ENCODE data around the gene ADAM33. TPM values are rescaled to one million over a fixed set of nuclear protein-coding genes. Genes with fewer than 3 reads are reported as not detected.

Gene ADAM33, protein sequence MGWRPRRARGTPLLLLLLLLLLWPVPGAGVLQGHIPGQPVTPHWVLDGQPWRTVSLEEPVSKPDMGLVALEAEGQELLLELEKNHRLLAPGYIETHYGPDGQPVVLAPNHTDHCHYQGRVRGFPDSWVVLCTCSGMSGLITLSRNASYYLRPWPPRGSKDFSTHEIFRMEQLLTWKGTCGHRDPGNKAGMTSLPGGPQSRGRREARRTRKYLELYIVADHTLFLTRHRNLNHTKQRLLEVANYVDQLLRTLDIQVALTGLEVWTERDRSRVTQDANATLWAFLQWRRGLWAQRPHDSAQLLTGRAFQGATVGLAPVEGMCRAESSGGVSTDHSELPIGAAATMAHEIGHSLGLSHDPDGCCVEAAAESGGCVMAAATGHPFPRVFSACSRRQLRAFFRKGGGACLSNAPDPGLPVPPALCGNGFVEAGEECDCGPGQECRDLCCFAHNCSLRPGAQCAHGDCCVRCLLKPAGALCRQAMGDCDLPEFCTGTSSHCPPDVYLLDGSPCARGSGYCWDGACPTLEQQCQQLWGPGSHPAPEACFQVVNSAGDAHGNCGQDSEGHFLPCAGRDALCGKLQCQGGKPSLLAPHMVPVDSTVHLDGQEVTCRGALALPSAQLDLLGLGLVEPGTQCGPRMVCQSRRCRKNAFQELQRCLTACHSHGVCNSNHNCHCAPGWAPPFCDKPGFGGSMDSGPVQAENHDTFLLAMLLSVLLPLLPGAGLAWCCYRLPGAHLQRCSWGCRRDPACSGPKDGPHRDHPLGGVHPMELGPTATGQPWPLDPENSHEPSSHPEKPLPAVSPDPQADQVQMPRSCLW
- total RNA-seq = 1 to 10 TPM; 6.7 to 8.1 TPM

DNA sequence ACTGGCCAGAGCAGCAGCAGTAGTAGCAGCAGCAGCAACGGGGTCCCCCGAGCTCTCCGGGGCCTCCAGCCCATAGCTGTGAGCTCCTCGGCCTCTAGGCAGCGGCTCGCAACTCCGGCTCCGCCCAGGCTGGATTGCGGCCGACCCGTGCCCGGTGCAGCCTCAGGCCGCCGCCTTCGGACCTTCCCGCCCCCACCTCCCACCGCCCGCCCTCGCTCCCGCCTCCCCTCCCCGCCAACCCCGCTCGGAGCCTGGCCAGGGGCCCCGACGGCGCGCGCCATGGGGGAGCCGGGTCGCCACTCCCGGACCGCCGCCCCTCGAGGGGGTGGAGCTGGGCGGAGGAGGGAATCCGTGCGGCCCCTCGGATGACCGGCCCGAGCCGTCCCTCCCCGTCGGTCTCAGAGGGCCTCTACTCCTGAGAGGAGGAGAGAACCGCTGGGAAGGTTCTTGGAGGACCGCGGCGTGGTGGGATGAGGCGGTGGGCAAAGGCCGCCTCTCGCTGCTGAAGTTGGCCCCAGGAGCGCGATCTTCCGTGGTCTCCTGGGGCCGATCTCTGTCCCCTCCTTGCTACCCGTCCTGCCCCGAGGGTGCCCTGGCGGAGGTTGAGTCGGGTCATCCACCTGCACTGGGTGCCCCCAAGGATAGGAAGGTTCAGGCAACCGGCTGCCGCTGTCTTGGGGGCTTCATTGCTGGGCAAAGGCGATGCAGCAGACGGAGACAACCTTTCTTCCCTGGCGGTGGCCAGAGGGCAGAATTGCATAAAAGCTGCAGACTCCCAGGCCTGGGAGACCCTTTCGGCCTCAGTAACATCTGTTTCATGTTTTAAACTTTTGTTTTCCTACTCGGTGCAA lies at the start of gene ADAM33:
Gene ADAM33, minus strand, starts transcription at position 80 of the 851 bp plus-strand sequence. Its CDS starts 6 bp downstream, at position 74.
- peak within 1 kb of the TSS; percentile 53 for H3K27ac ChIP-seq
- H3K9me3 ChIP-seq = no peaks in the 10 kb centered on the region
- intact Hi-C loops (cut with DNase I) = loop anchor here (10.0 kb wide), 1 partner anchor 403 kb away; no protein-coding TSS in a partner anchor
- no peaks in the 10 kb centered on the region for H3K36me3 ChIP-seq
- no peaks in the 10 kb centered on the region for H3K4me1 ChIP-seq
- peaks cover 20% of the 10 kb centered on the region for H3K27me3 ChIP-seq
- peak within 1 kb of the TSS; percentile 23 to 55 for H3K9ac ChIP-seq (ENCODE audit: low read depth in 2 of 2, low read length in 2 of 2)
- no peak for TF ChIP-seq CTCF (IDR thresholded peaks at IDR 0.05)
- peak within 1 kb of the TSS; percentile 35 for H3K4me3 ChIP-seq
- peak; percentile 36 for DNase-seq

DNA sequence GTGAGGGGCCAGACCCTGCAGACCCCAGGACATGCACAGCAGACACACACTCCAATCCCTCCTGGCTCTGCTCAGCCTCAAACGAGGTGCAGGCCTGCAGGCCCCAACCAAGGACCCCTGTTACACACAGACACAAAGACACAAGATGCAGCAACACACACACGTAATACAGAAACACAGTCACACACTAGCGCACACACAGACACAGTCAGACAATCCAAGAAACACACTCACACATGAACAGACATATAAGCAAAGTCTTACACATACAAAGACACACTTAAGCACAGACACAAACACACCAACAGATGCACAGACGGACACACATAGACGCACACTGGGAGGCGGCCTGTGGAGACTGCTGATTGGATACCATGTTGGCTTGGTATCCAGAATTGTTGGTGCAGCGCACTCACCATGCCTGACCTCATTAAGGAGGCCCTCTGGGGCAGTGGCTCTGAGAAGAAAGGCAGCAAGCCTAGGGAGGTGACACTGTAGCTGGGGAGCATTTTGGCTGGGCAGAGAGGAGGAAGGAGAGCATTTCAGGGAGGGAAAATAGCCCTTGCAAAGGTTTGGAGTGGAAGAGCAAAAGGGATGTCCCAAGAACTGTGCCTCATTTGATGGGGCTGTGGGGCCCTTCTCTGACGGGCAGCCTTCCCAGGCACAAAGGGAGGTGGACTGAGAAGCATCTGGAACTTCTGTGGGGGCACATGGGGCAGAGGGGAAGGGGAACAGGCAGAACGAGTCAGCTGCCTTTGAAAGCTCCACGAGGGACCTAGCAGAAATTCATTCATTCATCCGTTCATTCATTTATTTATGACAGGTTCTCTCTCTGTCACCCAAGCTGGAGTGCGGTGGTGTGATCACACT lies 49.2 kb upstream of the ADAM33 start:
- peaks cover 10% of the 10 kb centered on the region for H3K27me3 ChIP-seq
- H3K9me3 ChIP-seq = no peaks in the 10 kb centered on the region
- no peak overlapping the region for H3K9ac ChIP-seq (ENCODE audit: low read depth in 2 of 2, low read length in 2 of 2)
- H3K4me3 ChIP-seq = no peak overlapping the region
- no peaks in the 10 kb centered on the region for H3K36me3 ChIP-seq
- H3K27ac ChIP-seq = no peak overlapping the region
- peaks cover 6% of the 10 kb centered on the region for H3K4me1 ChIP-seq
- TF ChIP-seq CTCF (IDR thresholded peaks at IDR 0.05) = no peak
- intact Hi-C loops (cut with DNase I) = no loop called here
- DNase-seq = no peak

DNA sequence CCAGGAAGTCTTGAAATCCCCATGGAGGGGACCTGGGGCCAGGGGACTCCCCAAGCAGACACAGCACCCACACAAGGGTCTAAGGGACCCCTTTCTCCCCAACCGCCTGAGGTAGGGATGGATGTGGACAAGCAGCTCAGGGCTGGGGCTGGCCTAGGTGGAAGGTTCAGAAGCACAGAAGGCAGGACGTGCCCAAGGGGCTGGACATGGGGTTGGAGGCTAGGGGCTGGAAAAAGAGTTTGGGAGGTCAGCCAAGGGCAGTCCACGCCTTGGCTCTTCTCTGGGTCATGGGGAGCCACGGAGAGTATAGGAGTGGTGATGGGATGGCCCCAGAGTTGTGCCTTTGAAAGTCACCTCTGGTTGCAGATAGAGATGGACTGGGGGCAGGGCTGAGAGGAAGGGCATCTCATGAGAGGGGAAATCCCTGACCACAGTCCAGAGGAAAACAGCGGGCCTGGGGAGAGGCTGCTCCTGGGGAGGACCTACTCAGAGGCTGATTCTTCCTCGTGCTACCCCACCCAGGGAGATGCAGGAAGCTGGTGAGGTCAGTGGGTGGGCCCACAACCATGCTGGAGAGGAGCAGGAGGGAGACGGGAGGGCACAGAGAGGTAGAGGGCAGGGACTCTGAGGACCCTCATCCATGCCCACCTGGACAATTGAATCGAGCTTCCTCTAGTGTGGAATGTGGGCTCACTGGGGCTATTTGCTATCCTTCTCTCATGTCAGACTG lies 48.2 kb upstream of the ADAM33 start:
- Histone ChIP-seq H3K27ac (no peak overlapping the region), H3K4me1 (peaks cover 6% of the 10 kb centered on the region), H3K9me3 (no peaks in the 10 kb centered on the region), H3K27me3 (peaks cover 10% of the 10 kb centered on the region), H3K4me3 (no peak overlapping the region), H3K36me3 (no peaks in the 10 kb centered on the region), H3K9ac (ENCODE audit: low read depth in 2 of 2, low read length in 2 of 2) (no peak overlapping the region)
- intact Hi-C loops (cut with DNase I) = no loop called here
- no peak for TF ChIP-seq CTCF (IDR thresholded peaks at IDR 0.05)
- no peak for DNase-seq

DNA sequence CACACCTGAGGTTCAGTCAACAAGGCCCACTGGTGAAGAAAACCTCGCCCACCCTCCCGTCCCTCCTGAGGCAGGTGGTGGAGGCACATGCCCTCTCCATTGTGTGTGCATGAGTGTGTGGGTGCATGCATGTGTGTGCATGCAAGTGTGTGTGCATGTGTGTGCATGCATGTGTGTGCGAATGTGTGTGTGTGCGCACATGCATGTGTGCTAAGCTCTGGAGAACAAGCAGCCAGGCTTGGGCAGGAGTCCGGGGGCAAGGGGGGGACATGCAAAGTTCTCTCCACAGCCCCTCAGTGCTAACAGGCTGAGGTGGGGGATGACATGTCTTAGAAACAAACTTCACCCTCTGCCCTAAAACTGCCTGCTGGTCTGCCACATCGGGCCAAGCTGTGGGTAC lies 47.6 kb upstream of the ADAM33 start:
- peaks cover 10% of the 10 kb centered on the region for H3K27me3 ChIP-seq

More for the DNA sequence above, 47.6 kb upstream of the ADAM33 start:
- H3K27ac ChIP-seq = no peak overlapping the region
- intact Hi-C loops (cut with DNase I) = no loop called here
- H3K9ac ChIP-seq (ENCODE audit: low read depth in 2 of 2, low read length in 2 of 2) = no peak overlapping the region
- no peak for DNase-seq
- H3K4me1 ChIP-seq = peaks cover 6% of the 10 kb centered on the region
- H3K4me3 ChIP-seq = no peak overlapping the region
- no peaks in the 10 kb centered on the region for H3K9me3 ChIP-seq
- H3K36me3 ChIP-seq = no peaks in the 10 kb centered on the region
- TF ChIP-seq CTCF (IDR thresholded peaks at IDR 0.05) = no peak
